Aorta (tissue), 5 donors: ENCODE data around the gene ZNF177. TPM values are rescaled to one million over a fixed set of nuclear protein-coding genes. Genes with fewer than 3 reads are reported as not detected.

Source experiments
- ATAC-seq: fragments of 200-7000 bp; cut with Tn5 transposase; one replicate; pipeline ENCODE4 v1.9.1; 2022; ENCODE audit warnings: moderate library complexity; ENCODE audit not compliant: low FRiP score
- DNase-seq, 2 donors: peaks; one replicate each; pipeline ENCODE4 v3.0.0-alpha.2; 2020
- H3K27ac ChIP-seq, 2 donors: one replicate each; pipeline ENCODE4 v1.5.1; 2013; ENCODE audit warnings: low read length in 2 of 2, mild to moderate bottlenecking in 2 of 2, moderate library complexity in 2 of 2, control low read depth in 1 of 2, inconsistent platforms in 1 of 2, low read depth in 1 of 2
- H3K27me3 ChIP-seq, 2 donors: one replicate each; pipeline ENCODE4 v1.6.1; 2013; ENCODE audit warnings: control low read depth in 1 of 2, low read length in 1 of 2, mild to moderate bottlenecking in 1 of 2, moderate library complexity in 1 of 2; ENCODE audit not compliant: insufficient read depth in 2 of 2, control insufficient read depth in 1 of 2
- H3K36me3 ChIP-seq, 2 donors: one replicate each; pipeline ENCODE4 v1.6.1; 2013; ENCODE audit warnings: control low read depth in 1 of 2, low read length in 1 of 2, mild to moderate bottlenecking in 1 of 2; ENCODE audit not compliant: insufficient read depth in 2 of 2, control insufficient read depth in 1 of 2
- H3K4me1 ChIP-seq, 2 donors: one replicate each; pipeline ENCODE4 v1.6.1; 2013; ENCODE audit warnings: low read length in 2 of 2, control low read depth in 1 of 2, mild to moderate bottlenecking in 1 of 2, moderate library complexity in 1 of 2; ENCODE audit not compliant: insufficient read depth in 2 of 2, control insufficient read depth in 1 of 2
- H3K4me3 ChIP-seq, 2 donors: one replicate each; pipeline ENCODE4 v1.5.1; 2013; ENCODE audit warnings: low read length in 2 of 2, control low read depth in 1 of 2, mild to moderate bottlenecking in 1 of 2
- H3K9me3 ChIP-seq: one replicate; pipeline ENCODE4 v1.6.1; 2013; ENCODE audit warnings: mild to moderate bottlenecking, low read length; ENCODE audit not compliant: control insufficient read depth
- WGBS, 2 donors: extraction: QIAGEN DNeasy Blood & Tissue Kit; methylation state at CpG; one replicate each; pipeline ENCODE4 v1.1.7; 2013; 5-methylcytosine and 5-hydroxymethylcytosine counted together
- intact Hi-C, 2 donors: fragments of 100-400 bp; cut with DNase I; formaldehyde crosslinking; loops; one replicate each; pipeline versions ENCODE4 v1.14.2 to v1.15.0; 2022
- polyA plus RNA-seq, 2 donors: library from polyadenylated mRNA; stranded (reverse); fragments of 200-250 nt; gene quantifications; one replicate each; pipeline ENCODE4 v1.2.3, GENCODE V29; 2013
- total RNA-seq, 2 donors: library from RNA; stranded (reverse); fragmentation: NEBNext Ultra II Directional; extraction: Animal tissue kit (Norgen Biotek cat#: 25700); gene quantifications; one replicate each; pipeline ENCODE4 v1.2.1, GENCODE V29; 2021
- donor health status: healthy with polysubstance abuse.
- donor health status: Bipolar disorder and iron deficiency.
- donor health status: DM: no; HTN: no; CAD: no.
- donor health status: DM: no; HTN: no; CAD: no.
- donor health status: DM: yes; HTN: yes; CAD: no.

Gene ZNF177
- total and polyA plus RNA-seq, 4 donors, result 2.0 to 5.1 (median 3.6) TPM; not detected in 1

DNA sequence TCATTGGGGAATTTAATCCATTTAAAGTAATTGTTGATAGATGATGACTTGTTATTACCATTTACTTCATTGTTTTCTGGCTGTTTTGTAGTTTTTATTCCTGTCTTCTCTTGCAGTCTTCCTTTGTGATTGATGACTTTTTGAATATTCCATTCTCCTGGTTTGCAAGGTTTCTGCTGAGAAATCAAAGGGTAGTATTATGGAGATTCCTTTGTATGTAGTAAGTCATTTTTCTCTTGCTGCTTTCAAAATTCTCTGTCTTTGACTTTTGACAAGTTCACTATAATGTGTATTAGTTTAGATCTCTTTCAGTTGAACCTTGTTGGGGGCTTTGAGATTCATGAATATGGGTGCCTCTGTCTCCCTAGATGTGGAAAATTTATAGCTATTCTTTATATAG lies 32.8 kb upstream of the ZNF177 start:
- no peaks in the 10 kb centered on the region for H3K4me1 ChIP-seq
- no peak overlapping the region for H3K27ac ChIP-seq
- ATAC-seq (no peak), DNase-seq (no peak)
- H3K9me3 ChIP-seq, result peaks cover 13% of the 10 kb centered on the region
- H3K36me3 ChIP-seq, result peaks cover 4 to 10% of the 10 kb centered on the region in 2 donors
- intact Hi-C loops, result loop anchor here in 1 of 2 donors (10.0 kb wide), 1 partner anchor 205 kb away; the partner anchor contains the start of gene ZNF426
- no peak overlapping the region for H3K4me3 ChIP-seq
- H3K27me3 ChIP-seq, result no peaks in the 10 kb centered on the region

GRCh38 chr19:9342610-9343304 lies 20.1 kb upstream of the ZNF177 start:
- WGBS, 2 donors, result 97 to 98% methylated on average over 6 of the region's 6 CpGs
- DNase-seq, result no peak
- H3K9me3 ChIP-seq, result peaks cover 26% of the 10 kb centered on the region
- no peaks in the 10 kb centered on the region for H3K4me1 ChIP-seq
- no peak for ATAC-seq
- intact Hi-C loops, result no loop called here
- peaks cover 21 to 30% of the 10 kb centered on the region in 2 donors for H3K36me3 ChIP-seq
- peak overlapping the region; percentile 4 to 26 for H3K4me3 ChIP-seq
- no peak overlapping the region for H3K27ac ChIP-seq
- H3K27me3 ChIP-seq, result no peaks in the 10 kb centered on the region

- intact Hi-C loops, result no loop called here
- Histone ChIP-seq H3K27ac (no peak overlapping the region), H3K4me3 (no peak overlapping the region), H3K4me1 (no peaks in the 10 kb centered on the region), H3K27me3 (no peaks in the 10 kb centered on the region), H3K9me3 (peaks cover 21% of the 10 kb centered on the region), H3K36me3 (peaks cover 14 to 21% of the 10 kb centered on the region in 2 donors)
- ATAC-seq, result no peak
- 95 to 96% methylated on average over 2 of the region's 2 CpGs for WGBS, 2 donors
- no peak for DNase-seq
Observed at GRCh38 chr19:9345005-9345404, 17.8 kb upstream of the ZNF177 start.

DNA sequence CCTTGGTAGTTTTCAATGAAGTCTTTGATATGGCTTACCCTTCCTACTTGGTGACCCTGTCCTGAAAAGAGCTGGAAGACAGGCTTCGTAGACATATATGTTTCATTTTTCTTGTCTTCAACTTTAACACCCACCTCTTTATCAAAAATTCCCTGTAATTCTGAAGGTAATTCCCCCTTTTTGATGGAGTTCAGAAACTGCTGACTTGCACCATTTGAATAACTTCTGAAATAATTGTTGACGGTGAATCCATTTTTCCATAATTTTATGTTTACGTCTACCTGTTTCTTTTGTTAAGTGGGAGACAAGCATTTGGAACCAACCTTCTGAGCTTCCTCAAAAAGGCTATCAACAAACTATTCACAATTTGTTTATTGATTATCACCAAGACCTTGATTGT lies 14.6 kb upstream of the ZNF177 start:
- no peak overlapping the region for H3K4me3 ChIP-seq
- H3K27me3 ChIP-seq, result no peaks in the 10 kb centered on the region
- no peak overlapping the region for H3K27ac ChIP-seq
- ATAC-seq (no peak), DNase-seq (no peak)
- no peaks in the 10 kb centered on the region for H3K4me1 ChIP-seq
- 94 to 98% methylated on average over 3 of the region's 3 CpGs for WGBS, 2 donors
- H3K9me3 ChIP-seq, result peaks cover 19% of the 10 kb centered on the region
- intact Hi-C loops, result no loop called here
- peaks cover 7 to 11% of the 10 kb centered on the region in 2 donors for H3K36me3 ChIP-seq

DNA sequence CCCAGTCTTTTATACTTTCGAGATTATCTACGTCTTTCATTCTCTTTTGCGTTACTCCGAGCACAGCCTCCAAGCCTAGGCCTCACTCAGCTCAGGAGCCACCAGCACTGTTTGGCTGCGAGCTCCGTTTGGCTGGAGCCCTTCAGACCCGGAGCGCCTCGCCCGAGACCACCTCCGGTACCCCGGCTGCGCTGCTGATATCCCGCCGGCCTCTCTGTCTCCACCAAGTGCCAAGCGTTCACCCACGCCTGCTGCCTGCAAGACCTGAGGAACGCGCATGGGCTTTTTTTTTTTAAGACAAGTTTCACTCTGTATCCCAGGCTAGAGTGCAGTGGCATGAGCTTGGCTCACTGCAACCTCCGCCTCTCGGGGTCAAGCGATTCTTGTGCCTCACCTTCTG lies 14.1 kb upstream of the ZNF177 start:
- DNase-seq (no peak), ATAC-seq (no peak)
- Histone ChIP-seq H3K9me3 (peaks cover 20% of the 10 kb centered on the region), H3K36me3 (peaks cover 6% of the 10 kb centered on the region in 2 donors), H3K27ac (no peak overlapping the region), H3K27me3 (no peaks in the 10 kb centered on the region), H3K4me3 (no peak overlapping the region), H3K4me1 (no peaks in the 10 kb centered on the region)
- intact Hi-C loops, result no loop called here
- 97 to 98% methylated on average over 22 of the region's 22 CpGs for WGBS, 2 donors

DNA sequence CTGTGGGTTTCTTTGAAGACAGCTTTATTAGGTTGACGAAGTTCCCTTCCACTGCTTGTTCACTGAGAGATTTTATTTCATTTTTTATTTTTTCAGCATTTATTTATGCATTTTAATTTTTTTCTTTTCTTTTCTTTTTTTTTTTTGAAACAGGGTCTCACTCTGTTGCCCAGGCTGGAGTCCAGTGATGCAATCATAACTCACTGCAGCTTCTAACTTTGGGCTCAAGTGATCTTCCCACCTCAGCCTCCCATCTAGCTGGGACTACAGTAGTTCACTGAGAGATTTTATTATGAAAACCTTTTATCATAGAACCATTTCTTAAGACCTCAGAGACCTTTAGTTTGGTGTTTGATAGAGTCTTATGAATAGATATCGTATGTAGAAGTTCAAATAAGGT lies 10.3 kb upstream of the ZNF177 start:
- DNase-seq (no peak), ATAC-seq (no peak)
- intact Hi-C loops, result no loop called here
- peaks cover 33% of the 10 kb centered on the region for H3K9me3 ChIP-seq
- H3K27me3 ChIP-seq, result no peaks in the 10 kb centered on the region
- H3K36me3 ChIP-seq, result peaks cover 5 to 7% of the 10 kb centered on the region in 2 donors
- no peak overlapping the region for H3K4me3 ChIP-seq
- H3K27ac ChIP-seq, result no peak overlapping the region
- WGBS, 2 donors, result 95 to 97% methylated on average over 2 of the region's 2 CpGs
- H3K4me1 ChIP-seq, result no peaks in the 10 kb centered on the region

- DNase-seq (no peak), ATAC-seq (no peak)
- Histone ChIP-seq H3K27ac (no peak overlapping the region), H3K9me3 (peaks cover 35% of the 10 kb centered on the region), H3K4me1 (no peaks in the 10 kb centered on the region), H3K27me3 (no peaks in the 10 kb centered on the region), H3K4me3 (no peak overlapping the region), H3K36me3 (peaks cover 5 to 10% of the 10 kb centered on the region in 2 donors)
- intact Hi-C loops, result no loop called here
Observed at GRCh38 chr19:9353011-9353410, 9.8 kb upstream of the ZNF177 start.

DNA sequence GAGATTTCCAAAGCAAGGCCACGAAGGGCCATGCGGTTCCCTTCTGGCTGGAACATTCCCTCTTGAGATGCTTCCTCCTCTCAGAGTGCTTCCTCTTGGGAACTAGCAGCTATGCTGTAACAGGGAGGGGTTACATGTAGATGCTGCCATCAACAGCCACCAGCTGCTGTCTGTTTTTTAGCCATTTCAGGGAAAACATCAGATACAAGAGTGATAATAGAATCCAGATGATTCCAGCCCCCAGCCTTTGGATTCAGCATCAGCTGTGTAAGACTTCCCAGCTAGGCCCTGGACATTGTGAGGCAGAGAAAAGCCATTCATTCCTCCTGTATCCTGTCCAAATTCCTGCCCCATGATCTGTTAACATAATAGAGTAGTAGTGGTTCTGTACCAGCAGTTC lies 8.2 kb upstream of the ZNF177 start:
- intact Hi-C loops, result no loop called here
- Histone ChIP-seq H3K9me3 (peaks cover 34% of the 10 kb centered on the region), H3K4me3 (no peak overlapping the region), H3K4me1 (no peaks in the 10 kb centered on the region), H3K36me3 (peaks cover 5 to 10% of the 10 kb centered on the region in 2 donors), H3K27me3 (no peaks in the 10 kb centered on the region), H3K27ac (no peak overlapping the region)
- no peak for ATAC-seq
- WGBS, 2 donors, result 81 to 89% methylated on average over 2 of the region's 2 CpGs
- no peak for DNase-seq
